GM19238 (cell line): ENCODE measurements around the gene CLK2.
"Not testable (repeated sequence)": the region's sequence is repeated elsewhere in the genome, so short reads cannot be mapped to it uniquely, and the experiment has no call there.

Source experiments
- DNase-seq: peaks from one replicate; pipeline ENCODE4 v3.0.0; 2011; ENCODE audit warnings: low spot score; ENCODE audit not compliant: insufficient read length

The CLK2 gene

GRCh38 chr1:155296661-155297060 lies 23.4 kb upstream of the CLK2 start:
- no peak for DNase-seq

- no peak for DNase-seq
Observed at GRCh38 chr1:155295942-155296267, 22.6 kb upstream of the CLK2 start.

DNA sequence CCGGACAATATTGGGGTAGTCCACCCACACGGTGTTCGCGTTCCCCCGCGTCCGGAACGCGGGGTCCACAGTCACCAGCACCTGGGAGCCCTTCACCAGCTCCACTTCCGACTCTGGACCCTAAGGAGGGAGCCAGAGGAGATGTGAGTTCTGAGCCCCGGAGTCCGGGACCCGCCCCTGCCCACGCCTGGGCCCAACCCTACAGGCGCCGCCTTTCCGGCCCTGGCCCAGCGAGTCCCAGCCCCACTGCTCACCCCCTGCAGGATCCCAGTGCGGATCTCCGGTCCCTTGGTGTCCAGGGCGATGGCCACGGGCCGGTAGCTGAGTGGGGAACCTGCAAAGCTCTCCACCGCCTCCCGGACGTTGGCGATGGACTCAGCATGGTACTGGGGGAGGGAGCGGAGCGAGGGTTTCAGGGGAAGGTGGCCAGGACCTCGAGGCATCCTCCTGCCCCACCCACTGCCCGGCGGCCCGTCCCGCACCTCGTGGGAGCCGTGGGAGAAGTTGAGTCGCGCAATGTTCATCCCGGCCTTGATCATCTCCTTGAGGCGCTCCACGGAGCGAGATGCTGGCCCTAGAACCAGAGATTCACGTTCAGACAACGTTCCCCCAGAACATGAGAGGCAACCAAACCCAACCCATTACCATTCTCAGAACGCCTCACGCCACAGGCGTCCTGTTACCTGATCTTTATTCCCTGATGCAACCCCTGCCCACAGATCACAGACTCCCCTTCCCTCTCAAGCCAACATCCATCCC lies 22.1 kb upstream of the CLK2 start:
- no peak for DNase-seq

- no peak for DNase-seq
Observed at GRCh38 chr1:155294520-155295182, 21.3 kb upstream of the CLK2 start.

GRCh38 chr1:155293086-155293749 lies 19.9 kb upstream of the CLK2 start:
- DNase-seq: no peak

DNA sequence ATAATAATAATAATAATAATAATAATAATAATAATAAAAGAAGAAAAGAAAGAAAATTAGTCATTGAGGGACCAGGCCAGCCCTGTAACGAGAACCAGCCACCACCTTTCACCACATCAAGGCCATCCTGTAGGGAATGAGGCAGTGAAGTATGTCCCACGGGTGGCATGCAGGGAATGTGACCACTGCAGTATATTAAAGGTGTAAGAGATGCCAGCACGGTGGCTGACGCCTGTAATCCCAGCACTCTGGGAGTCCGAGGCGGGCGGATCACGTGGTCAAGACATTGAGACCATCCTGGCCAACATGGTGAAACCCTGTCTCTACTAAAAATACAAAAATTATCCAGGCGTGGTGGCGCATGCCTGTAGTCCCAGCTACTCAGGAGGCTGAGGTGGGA lies 17.7 kb upstream of the CLK2 start:
- DNase-seq: not testable (repeated sequence)

DNA sequence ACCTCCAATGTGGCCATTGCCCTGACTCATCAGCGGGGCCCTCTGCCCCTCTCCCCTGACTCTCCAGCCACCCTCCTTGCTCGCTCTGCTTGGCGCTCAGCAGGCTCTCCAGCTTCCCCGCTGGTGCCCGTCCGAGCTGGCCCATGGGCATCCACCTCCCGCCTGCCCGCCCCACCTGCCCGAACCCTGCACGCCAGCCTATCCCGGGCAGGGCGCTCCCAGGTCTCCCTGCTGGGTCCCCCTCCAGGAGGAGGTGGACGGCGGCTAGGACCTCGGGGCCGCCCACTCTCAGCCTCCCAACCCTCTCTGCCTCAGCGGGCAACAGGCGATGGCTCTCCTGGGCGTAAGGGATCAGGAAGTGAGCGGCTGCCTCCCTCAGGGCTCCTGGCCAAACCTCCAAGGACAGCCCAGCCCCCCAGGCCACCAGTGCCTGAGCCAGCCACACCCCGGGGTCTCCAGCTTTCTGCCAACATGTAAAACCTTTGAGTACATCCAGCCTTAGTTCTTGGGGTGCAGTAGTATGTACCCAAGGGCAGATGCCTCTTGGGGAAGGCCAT lies 14.8 kb upstream of the CLK2 start:
- DNase-seq: no peak

- DNase-seq: no peak
Observed at GRCh38 chr1:155286544-155286943, 13.2 kb upstream of the CLK2 start.

DNA sequence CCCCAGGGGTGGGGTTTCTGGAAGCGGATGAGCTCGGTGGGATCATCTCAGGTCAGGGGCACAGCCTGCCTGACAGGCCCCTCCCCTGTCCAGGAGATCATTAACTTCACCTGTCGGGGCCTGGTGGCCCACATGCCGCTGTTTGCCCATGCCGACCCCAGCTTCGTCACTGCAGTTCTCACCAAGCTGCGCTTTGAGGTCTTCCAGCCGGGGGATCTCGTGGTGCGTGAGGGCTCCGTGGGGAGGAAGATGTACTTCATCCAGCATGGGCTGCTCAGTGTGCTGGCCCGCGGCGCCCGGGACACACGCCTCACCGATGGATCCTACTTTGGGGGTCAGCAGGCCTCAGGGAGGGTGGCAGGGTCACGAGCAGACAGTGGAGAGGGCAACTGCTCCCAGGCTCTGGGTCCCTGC lies 12.3 kb upstream of the CLK2 start:
- no peak for DNase-seq

GRCh38 chr1:155285063-155285462 lies 11.8 kb upstream of the CLK2 start:
- no peak for DNase-seq

- no peak for DNase-seq
Observed at GRCh38 chr1:155284476-155284875, 11.2 kb upstream of the CLK2 start.

- DNase-seq: no peak
Observed at GRCh38 chr1:155282488-155283091, 9.3 kb upstream of the CLK2 start.

DNA sequence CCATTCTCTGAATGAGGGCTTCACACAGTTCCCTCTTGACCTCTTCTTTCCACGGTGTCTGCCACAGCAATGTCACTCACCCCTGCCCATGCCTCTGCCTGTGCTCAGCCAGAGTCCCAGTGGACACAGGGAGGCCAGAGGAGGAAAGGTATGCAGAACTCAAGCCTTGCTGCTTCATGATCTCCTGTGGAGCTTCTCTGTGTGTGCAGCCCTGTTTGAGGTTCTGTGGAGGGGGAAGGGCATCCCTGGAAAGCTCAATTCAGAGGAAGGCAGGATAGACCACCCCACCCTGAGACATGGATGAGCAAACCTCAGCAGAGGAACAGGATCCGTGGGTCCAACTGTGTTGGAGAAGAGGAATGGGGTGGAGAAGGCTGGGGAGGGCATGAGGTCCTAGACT lies 6.0 kb upstream of the CLK2 start:
- DNase-seq: no peak

DNA sequence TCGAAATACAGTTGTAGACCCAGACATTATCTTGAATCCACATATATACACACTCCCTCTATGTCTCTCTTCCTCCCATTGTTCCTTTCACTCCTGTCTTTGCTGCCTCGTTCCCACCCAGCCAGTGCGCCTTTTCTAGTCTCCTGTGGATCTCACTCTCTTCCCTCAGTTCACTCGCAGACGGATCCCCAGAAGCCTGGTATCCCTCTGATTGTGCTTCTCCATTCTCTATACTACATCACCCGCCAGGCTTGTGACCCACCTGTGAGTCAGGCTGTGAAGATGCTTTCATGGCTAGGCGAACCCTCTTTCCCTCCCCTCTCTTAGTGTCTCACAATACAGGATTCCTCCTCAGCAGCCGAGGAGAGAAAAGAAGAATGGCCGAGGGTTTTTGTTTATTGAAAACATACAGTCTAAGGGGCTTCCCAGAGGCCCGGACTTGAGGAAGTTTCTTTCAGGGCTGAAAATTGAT lies 5.4 kb upstream of the CLK2 start:
- no peak for DNase-seq

- DNase-seq: peak; percentile 71
Observed at GRCh38 chr1:155277902-155278688, 4.8 kb upstream of the CLK2 start.

GRCh38 chr1:155277070-155277901 lies 4.0 kb upstream of the CLK2 start, which contains the start of gene HCN3:
TSS of gene HCN3 (plus strand) at chr1:155277463. CDS start at chr1:155277591, 128 bp downstream.
- DNase-seq: peak; percentile 98

DNA sequence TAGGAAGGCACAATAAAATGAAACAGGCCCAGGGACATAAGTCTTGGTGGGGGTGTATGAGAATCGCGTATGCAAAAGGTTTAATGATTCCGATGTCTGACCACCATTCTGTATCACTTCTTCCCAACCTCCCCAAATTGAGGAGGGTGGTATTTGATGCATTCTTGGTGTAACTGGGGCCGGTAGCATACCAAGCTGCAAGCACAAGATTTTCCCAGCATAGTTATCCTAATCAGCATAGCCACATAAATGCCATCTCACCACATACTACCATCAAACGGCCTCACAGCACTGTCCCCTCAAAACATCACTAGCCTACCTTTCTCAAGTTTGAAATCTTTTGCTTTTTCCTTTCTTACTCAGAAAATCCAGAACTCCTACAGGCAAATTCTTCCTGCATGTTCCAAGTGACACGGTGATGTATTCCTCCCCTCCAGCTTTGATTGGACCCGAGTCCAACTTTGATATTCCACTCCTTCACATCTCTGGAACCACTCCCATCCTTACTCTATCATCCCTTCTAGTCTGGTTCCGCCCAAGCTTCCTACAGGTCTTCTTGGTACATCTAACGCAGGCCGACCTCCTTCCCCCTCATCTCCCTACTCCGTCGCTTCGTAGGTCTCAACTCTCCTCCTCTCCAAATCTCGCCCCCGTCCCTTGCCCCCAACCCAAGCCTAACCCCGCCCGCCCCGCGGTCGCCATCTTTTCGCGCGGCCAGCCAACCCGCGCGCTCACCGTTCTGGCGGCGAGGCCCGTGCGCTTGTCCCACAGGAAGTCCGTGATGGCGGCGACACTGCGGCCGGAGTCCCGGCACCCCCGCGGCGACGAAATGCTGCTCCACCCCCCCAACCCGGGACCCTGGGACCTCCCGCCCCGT lies 600 bp downstream of the CLK2 start:
- peak; percentile 60 for DNase-seq

DNA sequence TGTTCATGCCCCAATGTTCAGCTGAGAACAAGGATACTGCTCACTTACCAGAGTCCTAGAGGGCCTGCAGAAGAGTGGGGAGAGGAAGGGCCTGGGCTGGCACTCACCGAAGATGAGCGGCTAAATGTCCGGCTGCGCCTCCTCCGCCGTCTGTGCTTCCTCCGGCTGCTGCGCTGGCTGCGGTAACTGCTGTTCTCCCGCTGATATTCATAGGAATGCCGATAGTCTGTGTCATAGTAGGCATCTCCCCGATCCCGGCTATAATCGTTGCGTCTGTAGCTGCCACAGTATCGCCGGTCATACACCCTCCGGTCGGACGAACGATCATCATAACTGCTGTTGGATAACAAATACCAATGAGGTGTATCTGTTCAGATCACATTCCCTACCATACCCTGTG lies 3.9 kb downstream of the CLK2 start:
- DNase-seq: no peak

DNA sequence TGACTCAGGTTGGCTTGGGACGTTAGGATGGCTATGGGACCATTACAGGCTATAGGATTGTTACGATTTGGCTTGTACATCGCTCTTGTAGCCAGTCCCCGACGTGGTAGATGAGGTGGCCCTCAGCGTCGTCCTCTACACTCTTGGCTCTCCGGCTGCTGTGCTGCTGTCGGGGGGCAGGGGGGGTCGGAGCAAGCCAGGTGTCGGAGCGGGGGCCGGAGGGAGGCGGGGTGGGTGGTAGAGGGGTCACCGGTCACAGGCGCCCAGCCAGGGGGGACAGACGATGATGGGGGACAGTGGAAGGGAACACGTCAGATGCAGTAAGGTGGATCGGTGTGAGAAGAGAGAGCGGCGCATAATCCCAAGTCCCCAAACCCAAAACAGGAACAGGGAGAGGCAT lies 4.7 kb downstream of the CLK2 start:
- no peak for DNase-seq
